Measurements from ENCODE around the gene GBP3.

Gene GBP3

GRCh38 chr1:89022167-89022959, at the start of gene GBP3:
GBP3 (minus strand) TSS chr1:89022866; CDS start chr1:89020721, 2,145 bp downstream.
- no peaks in the 10 kb centered on the region for H3K36me3 ChIP-seq (ENCODE audit: control insufficient read depth, insufficient read depth, low read length)
- no peak for DNase-seq (ENCODE audit: extremely low read depth, insufficient read length)
- no peaks in the 10 kb centered on the region for H3K27me3 ChIP-seq (replicated peaks; ENCODE audit: control insufficient read depth, insufficient read depth, low read length)
- no peak for TF ChIP-seq CTCF (IDR thresholded peaks at IDR 0.05; ENCODE audit: insufficient read depth, low read length, poor library complexity, severe bottlenecking)
- H3K4me3 ChIP-seq (replicated peaks; ENCODE audit: low read depth, low read length), result peak within 1 kb of the TSS; percentile 70

DNA sequence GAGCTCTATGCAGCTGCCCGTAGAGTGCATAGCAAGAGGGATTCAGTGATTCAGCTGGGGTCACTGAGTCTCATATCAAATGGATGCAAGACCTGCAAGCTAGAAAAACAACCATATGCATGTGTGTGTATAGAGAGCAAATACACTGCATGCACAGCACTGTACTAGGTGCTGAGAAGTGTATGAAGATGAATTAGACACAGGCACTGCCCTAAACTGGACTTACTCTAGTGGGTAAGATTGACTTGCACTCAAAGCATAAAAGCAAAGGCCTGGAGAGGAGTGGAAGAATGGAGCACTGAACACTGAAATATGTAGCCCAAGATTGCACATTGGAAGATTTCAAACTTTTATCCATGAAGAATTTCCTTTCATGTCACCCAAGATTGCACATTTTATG, 47.8 kb upstream of the GBP3 start:
- Histone ChIP-seq H3K27me3 (replicated peaks; ENCODE audit: control insufficient read depth, insufficient read depth, low read length) (no peaks in the 10 kb centered on the region), H3K36me3 (ENCODE audit: control insufficient read depth, insufficient read depth, low read length) (no peaks in the 10 kb centered on the region), H3K4me3 (replicated peaks; ENCODE audit: low read depth, low read length) (no peak overlapping the region)
- DNase-seq (ENCODE audit: extremely low read depth, insufficient read length), result no peak
- no peak for TF ChIP-seq CTCF (IDR thresholded peaks at IDR 0.05; ENCODE audit: insufficient read depth, low read length, poor library complexity, severe bottlenecking)

- no peak for DNase-seq (ENCODE audit: extremely low read depth, insufficient read length)
- no peak for TF ChIP-seq CTCF (IDR thresholded peaks at IDR 0.05; ENCODE audit: insufficient read depth, low read length, poor library complexity, severe bottlenecking)
- Histone ChIP-seq H3K36me3 (ENCODE audit: control insufficient read depth, insufficient read depth, low read length) (no peaks in the 10 kb centered on the region), H3K4me3 (replicated peaks; ENCODE audit: low read depth, low read length) (no peak overlapping the region), H3K27me3 (replicated peaks; ENCODE audit: control insufficient read depth, insufficient read depth, low read length) (no peaks in the 10 kb centered on the region)
Observed at GRCh38 chr1:89069951-89070350, 47.3 kb upstream of the GBP3 start.

- DNase-seq (ENCODE audit: extremely low read depth, insufficient read length), result no peak
- TF ChIP-seq CTCF (IDR thresholded peaks at IDR 0.05; ENCODE audit: insufficient read depth, low read length, poor library complexity, severe bottlenecking), result no peak
- H3K4me3 ChIP-seq (replicated peaks; ENCODE audit: low read depth, low read length), result no peak overlapping the region
- no peaks in the 10 kb centered on the region for H3K36me3 ChIP-seq (ENCODE audit: control insufficient read depth, insufficient read depth, low read length)
- no peaks in the 10 kb centered on the region for H3K27me3 ChIP-seq (replicated peaks; ENCODE audit: control insufficient read depth, insufficient read depth, low read length)
Observed at GRCh38 chr1:89068291-89068690, 45.6 kb upstream of the GBP3 start.

- TF ChIP-seq CTCF (IDR thresholded peaks at IDR 0.05; ENCODE audit: insufficient read depth, low read length, poor library complexity, severe bottlenecking), result no peak
- peak within 1 kb of the TSS; percentile 58 for H3K4me3 ChIP-seq (replicated peaks; ENCODE audit: low read depth, low read length)
Observed at GRCh38 chr1:89065079-89065868, 42.6 kb upstream of the GBP3 start, which contains the start of gene GBP1. GBP1 (minus strand) TSS chr1:89065208; CDS start chr1:89063234, 1,974 bp downstream.

More at GRCh38 chr1:89065079-89065868, 42.6 kb upstream of the GBP3 start, which contains the start of gene GBP1:
- Histone ChIP-seq H3K36me3 (ENCODE audit: control insufficient read depth, insufficient read depth, low read length) (no peaks in the 10 kb centered on the region), H3K27me3 (replicated peaks; ENCODE audit: control insufficient read depth, insufficient read depth, low read length) (no peaks in the 10 kb centered on the region)
- peak; percentile 29 for DNase-seq (ENCODE audit: extremely low read depth, insufficient read length)

Measured in GM06990 (cell line).